ENCODE measurements around the gene HMCN1.

The HMCN1 gene

GRCh38 chr1:186009039-186009737 is 275.0 kb downstream of the HMCN1 start:
- Histone ChIP-seq H3K36me3 (ENCODE audit: control insufficient read depth, insufficient read depth, low read length) (no peaks in the 10 kb centered on the region), H3K4me3 (ENCODE audit: low read length) (no peak overlapping the region), H3K27ac (ENCODE audit: low read length) (no peak overlapping the region), H3K9me3 (ENCODE audit: control insufficient read depth, insufficient read depth, low read length) (no peaks in the 10 kb centered on the region), H3K27me3 (ENCODE audit: control insufficient read depth, insufficient read depth, low read length) (no peaks in the 10 kb centered on the region), H3K4me1 (ENCODE audit: control insufficient read depth, insufficient read depth, low read length) (no peaks in the 10 kb centered on the region)
- WGBS (ENCODE audit: insufficient coverage, insufficient read length) = no CpG with 5 or more reads among the region's 1 CpG
- no peak for DNase-seq (ENCODE audit: low read depth, low spot score)

GRCh38 chr1:186014370-186015037 is 280.3 kb downstream of the HMCN1 start:
- DNase-seq (ENCODE audit: low read depth, low spot score) = no peak

GRCh38 chr1:186016856-186017255 is 282.7 kb downstream of the HMCN1 start:
- H3K36me3 ChIP-seq (ENCODE audit: control insufficient read depth, insufficient read depth, low read length) = no peaks in the 10 kb centered on the region
- H3K9me3 ChIP-seq (ENCODE audit: control insufficient read depth, insufficient read depth, low read length) = no peaks in the 10 kb centered on the region
- no peaks in the 10 kb centered on the region for H3K27me3 ChIP-seq (ENCODE audit: control insufficient read depth, insufficient read depth, low read length)
- no peaks in the 10 kb centered on the region for H3K4me1 ChIP-seq (ENCODE audit: control insufficient read depth, insufficient read depth, low read length)
- H3K4me3 ChIP-seq (ENCODE audit: low read length) = no peak overlapping the region
- no peak for DNase-seq (ENCODE audit: low read depth, low spot score)
- H3K27ac ChIP-seq (ENCODE audit: low read length) = no peak overlapping the region

More at GRCh38 chr1:186014370-186015037, 280.3 kb downstream of the HMCN1 start:
- Histone ChIP-seq H3K4me1 (ENCODE audit: control insufficient read depth, insufficient read depth, low read length) (no peaks in the 10 kb centered on the region), H3K27me3 (ENCODE audit: control insufficient read depth, insufficient read depth, low read length) (no peaks in the 10 kb centered on the region), H3K9me3 (ENCODE audit: control insufficient read depth, insufficient read depth, low read length) (no peaks in the 10 kb centered on the region), H3K4me3 (ENCODE audit: low read length) (no peak overlapping the region), H3K27ac (ENCODE audit: low read length) (no peak overlapping the region), H3K36me3 (ENCODE audit: control insufficient read depth, insufficient read depth, low read length) (no peaks in the 10 kb centered on the region)

- H3K9me3 ChIP-seq (ENCODE audit: control insufficient read depth, insufficient read depth, low read length) = no peaks in the 10 kb centered on the region
- H3K27me3 ChIP-seq (ENCODE audit: control insufficient read depth, insufficient read depth, low read length) = no peaks in the 10 kb centered on the region
- H3K27ac ChIP-seq (ENCODE audit: low read length) = no peak overlapping the region
- no peak overlapping the region for H3K4me3 ChIP-seq (ENCODE audit: low read length)
- WGBS (ENCODE audit: insufficient coverage, insufficient read length) = no CpG with 5 or more reads among the region's 1 CpG
- DNase-seq (ENCODE audit: low read depth, low spot score) = no peak
- H3K36me3 ChIP-seq (ENCODE audit: control insufficient read depth, insufficient read depth, low read length) = no peaks in the 10 kb centered on the region
- no peaks in the 10 kb centered on the region for H3K4me1 ChIP-seq (ENCODE audit: control insufficient read depth, insufficient read depth, low read length)
These were observed 288.0 kb downstream of the HMCN1 start for GRCh38 chr1:186022184-186022583.

GRCh38 chr1:186026946-186027345 is 292.8 kb downstream of the HMCN1 start:
- H3K27me3 ChIP-seq (ENCODE audit: control insufficient read depth, insufficient read depth, low read length) = no peaks in the 10 kb centered on the region
- H3K36me3 ChIP-seq (ENCODE audit: control insufficient read depth, insufficient read depth, low read length) = no peaks in the 10 kb centered on the region
- H3K4me1 ChIP-seq (ENCODE audit: control insufficient read depth, insufficient read depth, low read length) = no peaks in the 10 kb centered on the region
- no CpG with 5 or more reads among the region's 1 CpG for WGBS (ENCODE audit: insufficient coverage, insufficient read length)
- no peak for DNase-seq (ENCODE audit: low read depth, low spot score)
- no peak overlapping the region for H3K27ac ChIP-seq (ENCODE audit: low read length)
- H3K4me3 ChIP-seq (ENCODE audit: low read length) = no peak overlapping the region
- no peaks in the 10 kb centered on the region for H3K9me3 ChIP-seq (ENCODE audit: control insufficient read depth, insufficient read depth, low read length)

GRCh38 chr1:186027621-186028020 is 293.4 kb downstream of the HMCN1 start:
- Histone ChIP-seq H3K36me3 (ENCODE audit: control insufficient read depth, insufficient read depth, low read length) (no peaks in the 10 kb centered on the region), H3K4me1 (ENCODE audit: control insufficient read depth, insufficient read depth, low read length) (no peaks in the 10 kb centered on the region), H3K27ac (ENCODE audit: low read length) (no peak overlapping the region), H3K27me3 (ENCODE audit: control insufficient read depth, insufficient read depth, low read length) (no peaks in the 10 kb centered on the region), H3K9me3 (ENCODE audit: control insufficient read depth, insufficient read depth, low read length) (no peaks in the 10 kb centered on the region), H3K4me3 (ENCODE audit: low read length) (no peak overlapping the region)
- WGBS (ENCODE audit: insufficient coverage, insufficient read length) = no CpG with 5 or more reads among the region's 3 CpGs
- no peak for DNase-seq (ENCODE audit: low read depth, low spot score)

GRCh38 chr1:186030453-186030852 is 296.3 kb downstream of the HMCN1 start:
- no peak overlapping the region for H3K4me3 ChIP-seq (ENCODE audit: low read length)
- no peaks in the 10 kb centered on the region for H3K9me3 ChIP-seq (ENCODE audit: control insufficient read depth, insufficient read depth, low read length)
- H3K36me3 ChIP-seq (ENCODE audit: control insufficient read depth, insufficient read depth, low read length) = no peaks in the 10 kb centered on the region
- no peak for DNase-seq (ENCODE audit: low read depth, low spot score)
- H3K27ac ChIP-seq (ENCODE audit: low read length) = no peak overlapping the region
- no peaks in the 10 kb centered on the region for H3K4me1 ChIP-seq (ENCODE audit: control insufficient read depth, insufficient read depth, low read length)
- H3K27me3 ChIP-seq (ENCODE audit: control insufficient read depth, insufficient read depth, low read length) = no peaks in the 10 kb centered on the region

- DNase-seq (ENCODE audit: low read depth, low spot score) = no peak
- H3K27ac ChIP-seq (ENCODE audit: low read length) = no peak overlapping the region
- H3K4me1 ChIP-seq (ENCODE audit: control insufficient read depth, insufficient read depth, low read length) = no peaks in the 10 kb centered on the region
- no CpG with 5 or more reads among the region's 2 CpGs for WGBS (ENCODE audit: insufficient coverage, insufficient read length)
- H3K27me3 ChIP-seq (ENCODE audit: control insufficient read depth, insufficient read depth, low read length) = no peaks in the 10 kb centered on the region
- no peak overlapping the region for H3K4me3 ChIP-seq (ENCODE audit: low read length)
- no peaks in the 10 kb centered on the region for H3K9me3 ChIP-seq (ENCODE audit: control insufficient read depth, insufficient read depth, low read length)
- H3K36me3 ChIP-seq (ENCODE audit: control insufficient read depth, insufficient read depth, low read length) = no peaks in the 10 kb centered on the region
These were observed 299.7 kb downstream of the HMCN1 start for GRCh38 chr1:186033847-186034271.

GRCh38 chr1:186042230-186042629 is 308.0 kb downstream of the HMCN1 start:
- Histone ChIP-seq H3K4me3 (ENCODE audit: low read length) (no peak overlapping the region), H3K4me1 (ENCODE audit: control insufficient read depth, insufficient read depth, low read length) (no peaks in the 10 kb centered on the region), H3K9me3 (ENCODE audit: control insufficient read depth, insufficient read depth, low read length) (no peaks in the 10 kb centered on the region), H3K27ac (ENCODE audit: low read length) (no peak overlapping the region), H3K27me3 (ENCODE audit: control insufficient read depth, insufficient read depth, low read length) (no peaks in the 10 kb centered on the region), H3K36me3 (ENCODE audit: control insufficient read depth, insufficient read depth, low read length) (no peaks in the 10 kb centered on the region; the same call in 1 of the 2 replicates)
- no peak for DNase-seq (ENCODE audit: low read depth, low spot score)
- WGBS (ENCODE audit: insufficient coverage, insufficient read length) = no CpG with 5 or more reads among the region's 3 CpGs

GRCh38 chr1:186043296-186043695 is 309.1 kb downstream of the HMCN1 start:
- no peaks in the 10 kb centered on the region for H3K27me3 ChIP-seq (ENCODE audit: control insufficient read depth, insufficient read depth, low read length)
- no peak for DNase-seq (ENCODE audit: low read depth, low spot score)
- H3K4me3 ChIP-seq (ENCODE audit: low read length) = no peak overlapping the region
- H3K36me3 ChIP-seq (ENCODE audit: control insufficient read depth, insufficient read depth, low read length) = no peaks in the 10 kb centered on the region; the same call in 1 of the 2 replicates
- H3K9me3 ChIP-seq (ENCODE audit: control insufficient read depth, insufficient read depth, low read length) = no peaks in the 10 kb centered on the region
- no CpG with 5 or more reads among the region's 1 CpG for WGBS (ENCODE audit: insufficient coverage, insufficient read length)
- no peak overlapping the region for H3K27ac ChIP-seq (ENCODE audit: low read length)
- H3K4me1 ChIP-seq (ENCODE audit: control insufficient read depth, insufficient read depth, low read length) = no peaks in the 10 kb centered on the region

Measured in iPS DF 6.9 (cell line).